Liver (tissue), 3 donors: ENCODE measurements around the gene DTD1.

Source experiments
- CTCF ChIP-seq: fragments of 150-350 bp; IDR thresholded peaks from 2 replicates; pipeline ENCODE4 v1.5.1; 2017; ENCODE audit warnings: improper control_type of control experiment, low read depth, low read length; ENCODE audit not compliant: missing input control
- EGR1 ChIP-seq, 2 donors: IDR thresholded peaks; 2 replicates each; pipeline ENCODE4 v1.6.1; 2016 to 2018; ENCODE audit warnings: antibody characterized with exemption in 2 of 2, low read depth in 2 of 2
- FOXA1 ChIP-seq: IDR thresholded peaks from 2 replicates; pipeline ENCODE4 v1.6.1; 2016; ENCODE audit warnings: antibody characterized with exemption
- JUND ChIP-seq, 2 donors: IDR thresholded peaks; 2 replicates each; pipeline ENCODE4 v1.6.1; 2016; ENCODE audit warnings: antibody characterized with exemption in 2 of 2
- REST ChIP-seq: IDR thresholded peaks from 2 replicates; pipeline ENCODE4 v1.6.1; 2016; ENCODE audit warnings: antibody characterized with exemption, mild to moderate bottlenecking
- TAF1 ChIP-seq: conservative IDR thresholded peaks from 2 replicates; pipeline ENCODE4 v1.6.1; 2016; ENCODE audit warnings: antibody characterized with exemption, mild to moderate bottlenecking
- YY1 ChIP-seq: IDR thresholded peaks from 2 replicates; pipeline ENCODE4 v1.6.1; 2016; ENCODE audit warnings: antibody characterized with exemption, mild to moderate bottlenecking
- donor health status: healthy.
- donor health status: healthy.

- TF ChIP-seq TAF1 (no peak), CTCF (no peak), EGR1 (IDR thresholded peaks at IDR 0.05; ENCODE audit: low read depth in 2 of 2) (no peak), YY1 (no peak), JUND (IDR thresholded peaks at IDR 0.05) (no peak), FOXA1 (no peak), REST (no peak)
Measured at GRCh38 chr20:18624948-18625347, 37.1 kb downstream of the DTD1 start.
